ENCODE results near the gene UGT8. TPM values are rescaled to one million over a fixed set of nuclear protein-coding genes. Genes with fewer than 3 reads are reported as not detected.
"Not testable (repeated sequence)": the region's sequence is repeated elsewhere in the genome, so short reads cannot be mapped to it uniquely, and the experiment has no call there.

Gene UGT8
- total RNA-seq, 1 donor from 2014 or later = 14.2 TPM

DNA sequence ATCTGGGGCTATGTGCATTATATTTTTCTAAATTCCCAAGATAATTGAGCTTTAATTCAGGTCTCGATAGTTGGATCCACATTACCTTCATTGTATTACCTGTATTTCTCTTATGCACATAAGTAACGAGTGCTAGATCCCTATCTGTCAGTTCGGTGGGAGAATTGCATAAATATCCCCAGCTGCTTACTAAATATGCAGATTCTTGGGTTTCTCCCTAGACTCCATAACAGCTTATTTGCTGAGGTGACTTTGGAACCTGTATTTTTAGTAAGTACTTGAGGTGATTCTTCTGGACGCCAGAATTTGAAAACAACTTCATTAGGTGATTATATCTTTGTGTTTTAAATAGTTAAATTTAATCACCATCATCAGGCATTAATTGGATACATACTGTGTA lies 15.0 kb downstream of the UGT8 start:
- no peak overlapping the region for H3K4me3 Mint-ChIP-seq
- H3K27me3 Mint-ChIP-seq = no peaks in the 10 kb centered on the region
- TF ChIP-seq, protein P1, sequence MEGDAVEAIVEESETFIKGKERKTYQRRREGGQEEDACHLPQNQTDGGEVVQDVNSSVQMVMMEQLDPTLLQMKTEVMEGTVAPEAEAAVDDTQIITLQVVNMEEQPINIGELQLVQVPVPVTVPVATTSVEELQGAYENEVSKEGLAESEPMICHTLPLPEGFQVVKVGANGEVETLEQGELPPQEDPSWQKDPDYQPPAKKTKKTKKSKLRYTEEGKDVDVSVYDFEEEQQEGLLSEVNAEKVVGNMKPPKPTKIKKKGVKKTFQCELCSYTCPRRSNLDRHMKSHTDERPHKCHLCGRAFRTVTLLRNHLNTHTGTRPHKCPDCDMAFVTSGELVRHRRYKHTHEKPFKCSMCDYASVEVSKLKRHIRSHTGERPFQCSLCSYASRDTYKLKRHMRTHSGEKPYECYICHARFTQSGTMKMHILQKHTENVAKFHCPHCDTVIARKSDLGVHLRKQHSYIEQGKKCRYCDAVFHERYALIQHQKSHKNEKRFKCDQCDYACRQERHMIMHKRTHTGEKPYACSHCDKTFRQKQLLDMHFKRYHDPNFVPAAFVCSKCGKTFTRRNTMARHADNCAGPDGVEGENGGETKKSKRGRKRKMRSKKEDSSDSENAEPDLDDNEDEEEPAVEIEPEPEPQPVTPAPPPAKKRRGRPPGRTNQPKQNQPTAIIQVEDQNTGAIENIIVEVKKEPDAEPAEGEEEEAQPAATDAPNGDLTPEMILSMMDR (conservative IDR thresholded peaks at IDR 0.05) = no peak
- H3K27ac Mint-ChIP-seq = no peak overlapping the region
- peaks cover 6% of the 10 kb centered on the region for H3K4me1 Mint-ChIP-seq (ENCODE audit: unreplicated experiment)
- H3K9me3 Mint-ChIP-seq = no peaks in the 10 kb centered on the region
- no peaks in the 10 kb centered on the region for H3K36me3 Mint-ChIP-seq
- no peak for DNase-seq (ENCODE audit: extremely low spot score, unreplicated experiment)

DNA sequence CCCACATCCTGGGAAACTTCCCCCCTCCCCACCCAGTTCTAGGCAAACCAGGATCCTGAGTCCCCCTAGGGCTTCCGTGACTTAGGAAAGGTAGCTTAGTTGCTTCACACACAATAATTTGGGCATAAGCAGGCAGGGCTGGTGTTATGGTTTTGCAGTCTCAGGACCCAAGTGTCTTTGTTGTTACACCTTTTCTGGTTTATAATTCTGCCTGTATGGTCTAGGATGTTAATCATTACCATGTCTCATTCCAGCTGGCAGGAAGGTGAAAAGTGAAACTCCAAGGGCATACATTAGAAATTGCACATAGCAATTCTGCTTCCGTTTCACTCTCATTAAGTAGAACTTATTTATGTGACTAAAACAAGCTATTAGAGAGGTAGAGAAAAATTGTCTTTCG lies 16.8 kb downstream of the UGT8 start:
- TF ChIP-seq, protein P1 (conservative IDR thresholded peaks at IDR 0.05) = no peak
- Mint-ChIP-seq H3K4me3 (peak overlapping the region; percentile 46), H3K9me3 (no peaks in the 10 kb centered on the region), H3K27me3 (no peaks in the 10 kb centered on the region), H3K4me1 (ENCODE audit: unreplicated experiment) (peaks cover 6% of the 10 kb centered on the region), H3K27ac (peak overlapping the region; percentile 24), H3K36me3 (no peaks in the 10 kb centered on the region)
- no peak for DNase-seq (ENCODE audit: extremely low spot score, unreplicated experiment)

DNA sequence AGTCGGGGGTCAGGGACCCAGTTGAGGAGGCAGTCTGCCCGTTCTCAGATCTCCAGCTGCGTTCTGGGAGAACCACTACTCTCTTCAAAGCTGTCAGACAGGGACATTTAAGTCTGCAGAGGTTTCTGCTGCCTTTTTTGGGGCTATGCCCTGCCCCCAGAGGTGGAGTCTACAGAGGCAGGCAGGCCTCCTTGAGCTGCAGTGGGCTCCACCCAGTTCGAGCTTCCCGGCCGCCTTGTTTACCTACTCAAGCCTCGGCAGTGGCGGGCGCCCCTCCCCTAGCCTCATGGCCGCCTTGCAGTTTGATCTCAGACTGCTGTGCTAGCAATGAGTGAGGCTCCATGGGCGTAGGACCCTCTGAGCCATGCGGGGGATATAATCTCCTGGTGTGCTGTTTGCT lies 17.4 kb downstream of the UGT8 start:
- H3K9me3 Mint-ChIP-seq; DNase-seq (ENCODE audit: extremely low spot score, unreplicated experiment); H3K36me3 Mint-ChIP-seq; H3K4me3 Mint-ChIP-seq; H3K27me3 Mint-ChIP-seq; H3K4me1 Mint-ChIP-seq (ENCODE audit: unreplicated experiment): not testable (repeated sequence)
- H3K27ac Mint-ChIP-seq = peak overlapping the region; percentile 24

- no peaks in the 10 kb centered on the region for H3K4me1 Mint-ChIP-seq (ENCODE audit: unreplicated experiment)
- H3K36me3 Mint-ChIP-seq = peaks cover 3% of the 10 kb centered on the region
- H3K9me3 Mint-ChIP-seq = peaks cover 6% of the 10 kb centered on the region
- H3K27me3 Mint-ChIP-seq = no peaks in the 10 kb centered on the region
- TF ChIP-seq, protein P1 (conservative IDR thresholded peaks at IDR 0.05) = no peak
- H3K27ac Mint-ChIP-seq = no peak overlapping the region
- no peak for DNase-seq (ENCODE audit: extremely low spot score, unreplicated experiment)
- no peak overlapping the region for H3K4me3 Mint-ChIP-seq
Observed at GRCh38 chr4:114626196-114626595, 27.6 kb downstream of the UGT8 start.

DNA sequence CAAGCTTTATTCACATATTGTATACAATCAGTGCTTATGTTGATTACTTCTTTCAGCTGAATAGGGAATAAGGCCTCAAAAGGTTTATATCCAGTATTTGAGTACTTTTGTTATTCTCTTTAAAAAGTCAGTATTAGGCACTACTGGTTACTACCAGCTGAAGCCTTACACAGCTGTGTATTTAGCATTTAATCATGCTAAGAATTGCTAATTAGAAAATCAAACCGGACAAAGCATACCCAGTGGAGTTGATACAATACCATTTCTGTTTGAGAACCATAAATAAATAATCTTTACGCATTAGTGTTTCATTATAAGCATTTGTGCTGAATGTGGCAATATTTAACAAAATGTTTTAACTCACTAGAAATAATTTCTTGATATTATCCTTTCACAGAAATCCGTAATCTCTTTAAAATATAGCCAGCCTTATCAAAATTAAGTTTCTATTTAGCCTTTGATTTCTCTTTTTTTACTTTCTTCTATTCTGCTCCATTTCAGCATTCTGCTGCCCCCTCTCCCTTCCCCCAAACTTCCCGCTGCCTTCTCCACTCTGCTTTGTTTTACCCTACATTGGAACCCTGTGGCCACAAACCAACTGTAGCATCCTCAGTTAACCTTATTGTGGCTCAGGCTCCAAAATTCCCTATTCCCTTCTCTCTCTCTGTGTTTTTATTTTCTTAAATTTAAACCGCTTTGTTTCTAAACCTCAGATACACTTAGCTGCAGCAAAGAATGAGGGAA lies 37.8 kb downstream of the UGT8 start:
- no peak overlapping the region for H3K4me3 Mint-ChIP-seq
- H3K36me3 Mint-ChIP-seq = no peaks in the 10 kb centered on the region
- H3K9me3 Mint-ChIP-seq = no peaks in the 10 kb centered on the region
- no peak for DNase-seq (ENCODE audit: extremely low spot score, unreplicated experiment)
- H3K27me3 Mint-ChIP-seq = no peaks in the 10 kb centered on the region
- TF ChIP-seq, protein P1 (conservative IDR thresholded peaks at IDR 0.05) = no peak
- no peaks in the 10 kb centered on the region for H3K4me1 Mint-ChIP-seq (ENCODE audit: unreplicated experiment)
- H3K27ac Mint-ChIP-seq = no peak overlapping the region

DNA sequence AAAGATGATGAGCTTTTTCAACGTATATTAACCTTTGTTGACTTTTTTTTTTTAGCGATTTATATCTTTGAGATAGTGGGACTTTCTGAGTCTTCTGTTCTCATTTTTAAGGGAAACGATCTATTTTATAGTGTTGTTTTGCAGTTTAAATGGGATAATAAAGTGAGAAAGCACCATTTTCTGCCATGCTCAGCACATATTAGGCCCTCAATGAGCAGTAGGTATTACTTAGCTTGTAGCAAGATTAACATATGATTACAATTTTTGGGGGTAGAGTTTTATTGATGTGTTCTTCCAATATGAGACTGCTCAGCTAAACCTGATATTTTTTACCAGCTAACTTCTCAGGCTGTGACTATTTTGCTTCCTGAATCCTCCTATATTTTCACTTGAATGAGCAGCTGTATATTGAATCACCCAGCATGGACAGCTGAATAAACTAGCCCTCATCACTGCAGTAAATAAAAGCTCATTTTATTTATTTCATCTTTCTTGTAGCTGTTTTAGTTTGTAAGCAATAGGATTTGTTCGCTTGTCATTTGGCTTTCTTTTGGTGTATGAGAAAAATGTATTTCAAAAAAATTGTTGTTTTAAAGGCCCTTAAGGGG lies 43.7 kb downstream of the UGT8 start:
- no peak overlapping the region for H3K27ac Mint-ChIP-seq
- TF ChIP-seq, protein P1 (conservative IDR thresholded peaks at IDR 0.05) = no peak

More for the DNA sequence above, 43.7 kb downstream of the UGT8 start:
- DNase-seq (ENCODE audit: extremely low spot score, unreplicated experiment) = no peak
- Mint-ChIP-seq H3K36me3 (no peaks in the 10 kb centered on the region), H3K27me3 (no peaks in the 10 kb centered on the region), H3K4me3 (no peak overlapping the region), H3K4me1 (ENCODE audit: unreplicated experiment) (no peaks in the 10 kb centered on the region), H3K9me3 (no peaks in the 10 kb centered on the region)

Data from type B pancreatic cell (in vitro differentiated cells).